PFSK-1 (cell line): ENCODE data around the gene ADGRG2.

Experiments used
- FOXP2 ChIP-seq: optimal IDR thresholded peaks from 2 replicates; pipeline ENCODE3; 2011; ENCODE audit warnings: borderline replicate concordance, control low read depth, inconsistent platforms; ENCODE audit not compliant: insufficient read depth; ENCODE audit errors: extremely low read length, extremely low read depth
- POLR2AphosphoS5 ChIP-seq: IDR thresholded peaks from 2 replicates; pipeline ENCODE4 v1.6.1; 2012; ENCODE audit warnings: low read depth, mild to moderate bottlenecking, control low read depth, low read length, moderate library complexity
- SIN3A ChIP-seq: IDR thresholded peaks from 2 replicates; pipeline ENCODE4 v1.6.1; 2012; ENCODE audit warnings: mild to moderate bottlenecking, low read length, moderate library complexity, borderline replicate concordance; ENCODE audit not compliant: insufficient read depth
- TAF1 ChIP-seq: IDR thresholded peaks from 2 replicates; pipeline ENCODE4 v1.6.1; 2012; ENCODE audit warnings: low read length, control low read depth, borderline replicate concordance; ENCODE audit not compliant: insufficient read depth
- TF ChIP-seq, protein P1 (sequence below), 2 experiments: IDR thresholded peaks; 2 replicates each; pipeline versions ENCODE4 v1.6.1 to v1.8.0; 2011 to 2012; ENCODE audit warnings: low read depth in 2 of 2, low read length in 2 of 2, control low read depth in 1 of 2, inconsistent platforms in 1 of 2, mild to moderate bottlenecking in 1 of 2, moderate library complexity in 1 of 2; ENCODE audit not compliant: insufficient read depth in 1 of 2

DNA sequence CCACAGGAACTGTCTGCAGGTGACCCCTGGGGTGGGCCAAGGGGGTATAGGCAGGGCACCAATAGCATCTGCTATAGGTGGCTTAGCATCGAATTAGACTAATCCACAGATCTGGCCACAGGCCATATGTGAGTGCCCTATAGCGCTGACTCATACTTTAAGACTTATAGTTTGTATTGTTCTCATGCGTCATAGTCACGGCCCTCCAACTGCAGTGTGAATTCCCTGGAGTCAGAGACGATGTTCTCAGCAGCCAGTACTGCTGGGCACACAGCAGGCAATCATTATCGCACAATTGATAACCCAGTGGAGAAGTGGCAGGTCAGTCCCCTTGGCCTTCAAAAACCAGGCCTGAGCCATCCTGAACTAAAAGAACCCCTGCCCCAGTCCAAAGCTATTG, 58.1 kb downstream of the ADGRG2 start:
- TF ChIP-seq SIN3A: no peak
- TF ChIP-seq, protein P1, sequence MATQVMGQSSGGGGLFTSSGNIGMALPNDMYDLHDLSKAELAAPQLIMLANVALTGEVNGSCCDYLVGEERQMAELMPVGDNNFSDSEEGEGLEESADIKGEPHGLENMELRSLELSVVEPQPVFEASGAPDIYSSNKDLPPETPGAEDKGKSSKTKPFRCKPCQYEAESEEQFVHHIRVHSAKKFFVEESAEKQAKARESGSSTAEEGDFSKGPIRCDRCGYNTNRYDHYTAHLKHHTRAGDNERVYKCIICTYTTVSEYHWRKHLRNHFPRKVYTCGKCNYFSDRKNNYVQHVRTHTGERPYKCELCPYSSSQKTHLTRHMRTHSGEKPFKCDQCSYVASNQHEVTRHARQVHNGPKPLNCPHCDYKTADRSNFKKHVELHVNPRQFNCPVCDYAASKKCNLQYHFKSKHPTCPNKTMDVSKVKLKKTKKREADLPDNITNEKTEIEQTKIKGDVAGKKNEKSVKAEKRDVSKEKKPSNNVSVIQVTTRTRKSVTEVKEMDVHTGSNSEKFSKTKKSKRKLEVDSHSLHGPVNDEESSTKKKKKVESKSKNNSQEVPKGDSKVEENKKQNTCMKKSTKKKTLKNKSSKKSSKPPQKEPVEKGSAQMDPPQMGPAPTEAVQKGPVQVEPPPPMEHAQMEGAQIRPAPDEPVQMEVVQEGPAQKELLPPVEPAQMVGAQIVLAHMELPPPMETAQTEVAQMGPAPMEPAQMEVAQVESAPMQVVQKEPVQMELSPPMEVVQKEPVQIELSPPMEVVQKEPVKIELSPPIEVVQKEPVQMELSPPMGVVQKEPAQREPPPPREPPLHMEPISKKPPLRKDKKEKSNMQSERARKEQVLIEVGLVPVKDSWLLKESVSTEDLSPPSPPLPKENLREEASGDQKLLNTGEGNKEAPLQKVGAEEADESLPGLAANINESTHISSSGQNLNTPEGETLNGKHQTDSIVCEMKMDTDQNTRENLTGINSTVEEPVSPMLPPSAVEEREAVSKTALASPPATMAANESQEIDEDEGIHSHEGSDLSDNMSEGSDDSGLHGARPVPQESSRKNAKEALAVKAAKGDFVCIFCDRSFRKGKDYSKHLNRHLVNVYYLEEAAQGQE (IDR thresholded peaks at IDR 0.05; ENCODE audit: insufficient read depth in 1 of 2, low read depth in 2 of 2, low read length in 2 of 2): no peak
- TF ChIP-seq TAF1: no peak
- no peak for TF ChIP-seq POLR2AphosphoS5
- TF ChIP-seq FOXP2: no peak
